ENCODE results near the gene TPGS1. TPM values are rescaled to one million over a fixed set of nuclear protein-coding genes. Genes with fewer than 3 reads are reported as not detected.
A peak's percentile ranks its signal among the peaks of the same experiment; 100 is the strongest.

Gene TPGS1
- total RNA-seq, 2 donors from 2014 or later, result 34.5 to 62.0 TPM

DNA sequence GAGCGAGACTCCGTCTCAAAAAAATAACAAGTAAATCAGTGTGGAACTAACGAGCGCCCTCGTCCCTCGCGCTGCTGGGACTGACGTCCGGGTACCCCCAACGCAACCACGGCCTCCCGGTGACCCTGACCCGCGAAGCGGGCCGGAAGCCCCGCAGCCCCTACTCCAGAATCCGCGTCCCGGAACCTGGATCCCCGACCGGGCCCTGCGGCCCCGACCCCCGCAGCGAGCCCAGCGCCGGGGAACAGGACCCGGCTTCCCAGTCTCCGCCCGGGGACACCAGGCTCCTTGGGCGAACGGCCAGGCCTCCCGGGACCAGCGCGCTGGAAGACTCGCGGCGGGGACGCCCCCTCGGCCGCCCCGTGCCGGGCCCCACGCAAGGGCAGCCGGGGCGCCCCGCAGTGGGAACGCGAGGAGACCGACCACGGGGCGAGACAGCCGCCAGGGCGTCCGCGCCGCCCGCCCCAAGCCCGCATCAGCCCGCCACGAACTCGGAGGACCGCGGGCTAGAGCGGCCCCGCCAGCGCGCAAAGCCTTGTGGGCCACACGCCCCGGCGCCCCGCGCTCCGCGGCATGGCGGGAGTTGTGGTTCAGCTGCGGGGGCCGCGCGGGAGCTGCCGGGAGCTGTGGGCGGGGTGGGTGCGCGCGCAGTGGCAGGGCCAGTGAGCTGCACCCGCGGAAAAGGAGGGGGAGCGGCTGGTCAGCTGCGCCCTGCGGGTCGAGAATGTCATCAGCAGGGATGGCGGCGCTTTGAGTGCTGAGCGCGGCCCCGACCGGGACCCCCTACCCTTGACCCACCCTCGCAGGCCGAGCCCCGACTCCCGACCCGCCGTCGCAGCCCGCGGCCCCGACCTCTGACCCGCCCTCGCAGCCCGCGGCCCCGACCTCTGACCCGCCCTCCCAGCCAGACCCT is 18.5 kb upstream of the TPGS1 start:
- peaks cover 36% of the 10 kb centered on the region for H3K4me1 ChIP-seq
- peak overlapping the region; percentile 62 to 94 (median 92) for H3K27ac ChIP-seq
- no peaks in the 10 kb centered on the region for H3K27me3 ChIP-seq
- peak overlapping the region; percentile 74 to 100 for H3K4me3 ChIP-seq
- peak; percentile 75 to 86 (median 79) for TF ChIP-seq POLR2A (IDR thresholded peaks at IDR 0.05)
- TF ChIP-seq, protein P1, sequence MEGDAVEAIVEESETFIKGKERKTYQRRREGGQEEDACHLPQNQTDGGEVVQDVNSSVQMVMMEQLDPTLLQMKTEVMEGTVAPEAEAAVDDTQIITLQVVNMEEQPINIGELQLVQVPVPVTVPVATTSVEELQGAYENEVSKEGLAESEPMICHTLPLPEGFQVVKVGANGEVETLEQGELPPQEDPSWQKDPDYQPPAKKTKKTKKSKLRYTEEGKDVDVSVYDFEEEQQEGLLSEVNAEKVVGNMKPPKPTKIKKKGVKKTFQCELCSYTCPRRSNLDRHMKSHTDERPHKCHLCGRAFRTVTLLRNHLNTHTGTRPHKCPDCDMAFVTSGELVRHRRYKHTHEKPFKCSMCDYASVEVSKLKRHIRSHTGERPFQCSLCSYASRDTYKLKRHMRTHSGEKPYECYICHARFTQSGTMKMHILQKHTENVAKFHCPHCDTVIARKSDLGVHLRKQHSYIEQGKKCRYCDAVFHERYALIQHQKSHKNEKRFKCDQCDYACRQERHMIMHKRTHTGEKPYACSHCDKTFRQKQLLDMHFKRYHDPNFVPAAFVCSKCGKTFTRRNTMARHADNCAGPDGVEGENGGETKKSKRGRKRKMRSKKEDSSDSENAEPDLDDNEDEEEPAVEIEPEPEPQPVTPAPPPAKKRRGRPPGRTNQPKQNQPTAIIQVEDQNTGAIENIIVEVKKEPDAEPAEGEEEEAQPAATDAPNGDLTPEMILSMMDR (IDR thresholded peaks at IDR 0.05), result peak in 2 of 7 experiments; percentile 21 to 41
- H3K9me3 ChIP-seq, result no peaks in the 10 kb centered on the region
- H3K36me3 ChIP-seq (replicated peaks in 1 of 2; ENCODE audit: insufficient read depth in 1 of 2, low read depth in 2 of 2), result no peaks in the 10 kb centered on the region
- DNase-seq (peak; percentile 95 to 97 (median 96)), ATAC-seq (peak; percentile 94)
- WGBS, 2 donors, result 0% methylated on average over 13 to 110 of the region's 114 CpGs
- intact Hi-C loops (cut with DNase I), result no loop called here

DNA sequence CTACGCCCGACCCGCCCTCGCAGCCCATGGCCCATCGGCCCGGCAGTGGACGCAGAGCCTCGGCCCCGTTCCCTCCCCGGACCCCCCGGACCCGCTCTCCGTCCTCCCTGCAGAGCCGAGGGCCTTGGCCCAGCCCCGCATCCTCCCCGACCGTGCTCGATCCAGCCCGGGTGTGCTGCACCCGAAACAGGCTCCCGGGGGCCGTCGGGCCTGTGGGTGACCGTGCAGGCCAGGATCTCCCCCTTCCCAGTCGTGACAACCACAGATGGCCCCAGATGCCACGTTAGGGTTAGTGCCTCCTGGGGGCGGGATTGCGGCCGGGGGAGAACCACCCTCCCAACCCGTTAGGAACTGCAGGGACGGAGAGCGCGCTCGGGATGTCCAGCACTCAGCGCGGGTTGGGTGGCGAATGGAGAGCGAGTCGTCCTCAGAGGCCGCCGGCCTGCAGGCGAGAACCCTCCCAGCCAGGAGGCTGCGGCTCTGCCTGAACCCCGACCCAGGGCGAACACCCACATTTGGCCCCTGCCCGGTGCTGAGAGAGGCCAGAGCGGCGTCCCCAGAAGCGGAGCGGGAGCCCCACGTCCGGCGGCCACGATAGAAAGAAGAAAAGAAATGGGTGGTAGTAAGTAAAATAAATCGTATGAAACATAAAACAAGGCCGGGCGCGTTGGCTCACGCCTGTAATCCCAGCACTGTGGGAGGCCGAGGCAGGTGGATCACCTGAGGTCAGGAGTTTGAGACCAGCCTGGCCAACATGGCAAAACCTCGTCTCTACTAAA is 17.7 kb upstream of the TPGS1 start:
- Histone ChIP-seq H3K4me3 (peak overlapping the region; percentile 74 to 100), H3K9me3 (no peaks in the 10 kb centered on the region), H3K36me3 (replicated peaks in 1 of 2; ENCODE audit: insufficient read depth in 1 of 2, low read depth in 2 of 2) (no peaks in the 10 kb centered on the region), H3K27ac (peak overlapping the region; percentile 62 to 94 (median 92)), H3K4me1 (peaks cover 36% of the 10 kb centered on the region), H3K27me3 (no peaks in the 10 kb centered on the region)
- ATAC-seq (peak; percentile 22), DNase-seq (peak in 1 of 4 donors; percentile 49)
- 23 to 54% methylated on average over 19 to 45 of the region's 61 CpGs for WGBS, 2 donors
- intact Hi-C loops (cut with DNase I), result no loop called here
- TF ChIP-seq, protein P1 (IDR thresholded peaks at IDR 0.05), result no peak
- TF ChIP-seq POLR2A (IDR thresholded peaks at IDR 0.05), result no peak

DNA sequence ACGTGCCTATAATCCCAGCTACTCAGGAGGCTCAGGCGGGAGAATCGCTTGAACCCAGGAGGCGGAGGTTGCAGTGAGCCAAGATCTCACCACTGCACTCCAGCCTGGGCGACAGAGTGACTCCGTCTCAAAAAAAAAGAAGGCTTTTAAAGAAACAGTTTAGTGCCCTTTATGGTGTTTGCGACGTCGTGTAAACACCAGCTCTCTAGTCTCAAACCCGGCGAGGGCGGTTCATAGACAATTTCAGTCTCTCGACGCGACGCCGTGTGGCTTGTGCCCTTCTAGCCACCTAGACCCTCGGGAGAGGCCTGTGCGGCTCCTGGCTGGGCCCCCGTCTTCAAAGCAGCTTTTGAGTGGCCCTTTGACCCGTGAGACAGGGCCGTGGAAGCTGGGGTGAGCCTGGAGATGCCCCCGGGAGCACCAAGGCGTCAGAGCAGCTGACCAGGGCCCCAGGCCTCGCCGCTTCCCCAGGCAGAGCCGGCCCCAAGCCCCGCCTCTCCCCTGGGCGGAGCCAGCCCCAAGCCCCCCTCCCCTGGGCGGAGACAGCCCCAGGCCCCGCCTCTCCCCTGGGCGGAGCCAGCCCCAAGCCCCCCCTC is 16.1 kb upstream of the TPGS1 start:
- peaks cover 29% of the 10 kb centered on the region for H3K4me1 ChIP-seq
- H3K4me3 ChIP-seq, result no peak overlapping the region
- no peaks in the 10 kb centered on the region for H3K36me3 ChIP-seq (replicated peaks in 1 of 2; ENCODE audit: insufficient read depth in 1 of 2, low read depth in 2 of 2)
- 80 to 90% methylated on average over 24 to 25 of the region's 32 CpGs for WGBS, 2 donors
- intact Hi-C loops (cut with DNase I), result no loop called here
- no peak for TF ChIP-seq POLR2A (IDR thresholded peaks at IDR 0.05)
- TF ChIP-seq, protein P1 (IDR thresholded peaks at IDR 0.05), result no peak
- H3K27me3 ChIP-seq, result peaks cover 0 to 9% of the 10 kb centered on the region in 2 donors
- H3K9me3 ChIP-seq, result no peaks in the 10 kb centered on the region
- DNase-seq, result no peak
- H3K27ac ChIP-seq, result no peak overlapping the region
- ATAC-seq, result no peak

DNA sequence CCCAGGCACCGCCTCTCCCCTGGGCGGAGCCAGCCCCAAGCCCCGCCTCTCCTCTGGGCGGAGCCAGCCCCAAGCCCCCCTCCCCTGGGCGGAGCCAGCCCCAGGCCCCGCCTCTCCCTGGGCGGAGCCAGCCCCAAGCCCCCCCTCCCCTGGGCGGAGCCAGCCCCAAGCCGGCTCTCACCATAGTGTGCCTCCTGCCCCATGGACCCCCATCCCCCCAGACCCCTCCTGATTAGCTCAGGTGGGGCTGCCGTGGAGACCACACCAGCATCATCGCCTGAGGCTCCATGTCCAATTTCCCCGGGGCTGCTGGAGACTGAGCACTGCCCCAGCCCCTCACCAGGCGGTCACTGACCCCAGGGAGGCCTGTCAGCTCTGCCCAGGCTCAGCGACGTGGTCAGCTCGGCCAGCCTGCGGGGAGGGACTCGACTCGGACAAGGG is 15.2 kb upstream of the TPGS1 start:
- peaks cover 22% of the 10 kb centered on the region for H3K4me1 ChIP-seq
- DNase-seq (no peak), ATAC-seq (no peak)
- peaks cover 0 to 11% of the 10 kb centered on the region in 2 donors for H3K27me3 ChIP-seq
- H3K4me3 ChIP-seq, result no peak overlapping the region
- intact Hi-C loops (cut with DNase I), result no loop called here
- no peaks in the 10 kb centered on the region for H3K9me3 ChIP-seq
- no peak for TF ChIP-seq POLR2A (IDR thresholded peaks at IDR 0.05)
- TF ChIP-seq, protein P1 (IDR thresholded peaks at IDR 0.05), result no peak
- H3K27ac ChIP-seq, result no peak overlapping the region
- H3K36me3 ChIP-seq (replicated peaks in 1 of 2; ENCODE audit: insufficient read depth in 1 of 2, low read depth in 2 of 2), result no peaks in the 10 kb centered on the region
- WGBS, 2 donors, result 82 to 85% methylated on average over 5 to 8 of the region's 19 CpGs

Data from body of pancreas (tissue), 4 donors.